ENCODE results near the gene TPI1.

- TF ChIP-seq CTCF (IDR thresholded peaks at IDR 0.05) (no peak), POLR2A (IDR thresholded peaks at IDR 0.05) (no peak)
These were observed 36.9 kb upstream of the TPI1 start for GRCh38 chr12:6830286-6830890.

Measured in thyroid gland (tissue), 4 donors.